Sigmoid colon (tissue), 7 donors: ENCODE data around the gene EBF4. TPM values are rescaled to one million over a fixed set of nuclear protein-coding genes. Genes with fewer than 3 reads are reported as not detected.

ENCODE experiments used
- DNase-seq: peaks from one replicate; pipeline ENCODE4 v3.0.0-alpha.2; 2019
- H3K27ac ChIP-seq, 4 donors: fragments of 200-600 bp; sonication (generic); one replicate each; pipeline ENCODE4 v1.5.1; 2016 to 2019; ENCODE audit warnings: mild to moderate bottlenecking in 1 of 4
- H3K27me3 ChIP-seq, 3 donors: fragments of 200-600 bp; sonication (generic); one replicate each; pipeline ENCODE4 v1.5.1; 2019; ENCODE audit warnings: mild to moderate bottlenecking in 1 of 3
- H3K36me3 ChIP-seq, 4 donors: fragments of 200-600 bp; sonication (generic); one replicate each; pipeline ENCODE4 v1.5.1; 2016 to 2019
- H3K4me1 ChIP-seq, 4 donors: fragments of 200-600 bp; sonication (generic); one replicate each; pipeline ENCODE4 v1.5.1; 2017 to 2019
- H3K4me3 ChIP-seq, 4 donors: fragments of 200-600 bp; sonication (generic); one replicate each; pipeline ENCODE4 v1.5.1; 2017 to 2019; ENCODE audit warnings: mild to moderate bottlenecking in 2 of 4, moderate library complexity in 1 of 4
- H3K9me3 ChIP-seq, 4 donors: fragments of 200-600 bp in 3 of 4; sonication (generic) in 3 of 4; one replicate each; pipeline versions ENCODE4 v1.5.1 to v1.6.1; 2013 to 2019
- EP300 ChIP-seq, 4 donors: sonication (generic); formaldehyde crosslinking; IDR thresholded peaks; one replicate each; pipeline ENCODE4 v1.6.1; 2017; ENCODE audit warnings: antibody characterized with exemption in 4 of 4
- POLR2A ChIP-seq, 2 donors: fragments of 450-650 bp; IDR thresholded peaks; one replicate each; pipeline ENCODE4 v1.6.1; 2016; ENCODE audit warnings: antibody characterized with exemption in 2 of 2, mild to moderate bottlenecking in 2 of 2, moderate library complexity in 2 of 2
- POLR2AphosphoS5 ChIP-seq, 4 donors: sonication (generic); formaldehyde crosslinking; IDR thresholded peaks; one replicate each; pipeline ENCODE4 v1.6.1; 2017; ENCODE audit warnings: antibody characterized with exemption in 4 of 4
- WGBS, 2 donors: extraction: QIAGEN DNeasy Blood & Tissue Kit; methylation state at CpG; one replicate each; pipeline ENCODE4 v1.1.7; 2013; 5-methylcytosine and 5-hydroxymethylcytosine counted together
- intact Hi-C: fragments of 100-400 bp; cut with DNase I; formaldehyde crosslinking; loops from one replicate; pipeline ENCODE4 v1.15.1; 2023
- polyA plus RNA-seq, 3 donors: library from polyadenylated mRNA; stranded (reverse); fragments of 200-250 nt; gene quantifications; one replicate each; pipeline ENCODE4 v1.2.3, GENCODE V29; 2013
- total RNA-seq, 4 donors: library from RNA; depleted of rRNA; stranded (reverse); fragments of >200 nt; gene quantifications; one replicate each; pipeline ENCODE4 v1.1.0, GENCODE V29; 2016
- TF ChIP-seq, protein P1 (sequence below), 4 experiments: fragments of 450-650 bp in 3 of 4; fragments of 200-600 bp in 1 of 4; IDR thresholded peaks; one replicate each; pipeline ENCODE4 v1.5.1; 2016 to 2019; ENCODE audit warnings: antibody characterized with exemption in 4 of 4, mild to moderate bottlenecking in 3 of 4, moderate library complexity in 2 of 4
- donor health status: healthy with polysubstance abuse.
- donor health status: Bipolar disorder and iron deficiency.
- donor health status: healthy.

Gene EBF4
- total and polyA plus RNA-seq, 7 donors, result 1.2 to 37.5 (median 14.8) TPM

DNA sequence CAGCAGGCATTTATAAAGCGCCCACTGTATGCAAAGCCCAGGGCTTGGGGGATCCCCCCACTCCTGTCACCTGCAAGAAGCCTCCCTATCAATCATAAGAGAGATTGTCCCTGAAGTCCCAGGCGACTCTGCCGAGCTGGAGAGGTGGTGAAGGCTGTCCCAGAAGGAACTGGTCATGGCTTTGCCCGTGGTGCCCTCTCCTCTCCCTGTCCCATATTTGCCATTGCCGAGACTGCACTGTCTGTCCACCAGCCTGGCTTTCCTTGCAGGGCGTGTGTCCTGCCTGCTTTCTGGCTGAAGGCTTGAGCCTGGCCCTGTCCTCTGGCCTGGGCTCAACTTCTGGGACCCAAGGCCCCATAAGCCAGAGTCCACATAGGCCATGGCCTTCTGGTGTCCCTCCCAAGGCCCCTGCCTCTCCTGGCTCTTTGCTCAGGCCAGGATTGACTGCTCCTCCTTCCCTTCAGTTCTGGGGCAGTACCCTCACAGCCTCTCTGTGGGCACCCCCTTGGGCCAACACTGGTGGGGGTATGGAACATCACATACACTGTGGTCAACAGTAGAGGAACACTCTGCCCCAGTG, 61.0 kb downstream of the EBF4 start:
- 70 to 85% methylated on average over 6 of the region's 6 CpGs for WGBS, 2 donors
- Histone ChIP-seq H3K27ac (no peak overlapping the region), H3K4me3 (no peak overlapping the region), H3K9me3 (no peaks in the 10 kb centered on the region), H3K36me3 (peaks cover 0 to 4% (median 0%) of the 10 kb centered on the region in 4 donors), H3K27me3 (peaks cover 3 to 57% (median 40%) of the 10 kb centered on the region in 3 donors), H3K4me1 (peaks cover 0 to 37% (median 31%) of the 10 kb centered on the region in 4 donors)
- no peak for TF ChIP-seq EP300 (IDR thresholded peaks at IDR 0.05)
- no peak for TF ChIP-seq POLR2AphosphoS5 (IDR thresholded peaks at IDR 0.05)
- TF ChIP-seq, protein P1, sequence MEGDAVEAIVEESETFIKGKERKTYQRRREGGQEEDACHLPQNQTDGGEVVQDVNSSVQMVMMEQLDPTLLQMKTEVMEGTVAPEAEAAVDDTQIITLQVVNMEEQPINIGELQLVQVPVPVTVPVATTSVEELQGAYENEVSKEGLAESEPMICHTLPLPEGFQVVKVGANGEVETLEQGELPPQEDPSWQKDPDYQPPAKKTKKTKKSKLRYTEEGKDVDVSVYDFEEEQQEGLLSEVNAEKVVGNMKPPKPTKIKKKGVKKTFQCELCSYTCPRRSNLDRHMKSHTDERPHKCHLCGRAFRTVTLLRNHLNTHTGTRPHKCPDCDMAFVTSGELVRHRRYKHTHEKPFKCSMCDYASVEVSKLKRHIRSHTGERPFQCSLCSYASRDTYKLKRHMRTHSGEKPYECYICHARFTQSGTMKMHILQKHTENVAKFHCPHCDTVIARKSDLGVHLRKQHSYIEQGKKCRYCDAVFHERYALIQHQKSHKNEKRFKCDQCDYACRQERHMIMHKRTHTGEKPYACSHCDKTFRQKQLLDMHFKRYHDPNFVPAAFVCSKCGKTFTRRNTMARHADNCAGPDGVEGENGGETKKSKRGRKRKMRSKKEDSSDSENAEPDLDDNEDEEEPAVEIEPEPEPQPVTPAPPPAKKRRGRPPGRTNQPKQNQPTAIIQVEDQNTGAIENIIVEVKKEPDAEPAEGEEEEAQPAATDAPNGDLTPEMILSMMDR (IDR thresholded peaks at IDR 0.05), result no peak
- no peak for TF ChIP-seq POLR2A (IDR thresholded peaks at IDR 0.05)
- intact Hi-C loops, result loop anchor here (5.0 kb wide), 3 partner anchors 61 to 249 kb away; partner anchors contain the start of gene EBF4
- peak; percentile 56 for DNase-seq

GRCh38 chr20:2754424-2754823, 61.8 kb downstream of the EBF4 start:
- no peaks in the 10 kb centered on the region for H3K9me3 ChIP-seq
- intact Hi-C loops, result loop anchor here (5.0 kb wide), 3 partner anchors 62 to 248 kb away; partner anchors contain the start of gene EBF4
- WGBS, 2 donors, result 80 to 82% methylated on average over 2 of the region's 2 CpGs
- no peak overlapping the region for H3K4me3 ChIP-seq
- H3K36me3 ChIP-seq, result peaks cover 0 to 4% (median 0%) of the 10 kb centered on the region in 4 donors
- H3K27ac ChIP-seq, result no peak overlapping the region
- H3K27me3 ChIP-seq, result peaks cover 3 to 57% (median 40%) of the 10 kb centered on the region in 3 donors
- peak; percentile 35 for DNase-seq
- no peak for TF ChIP-seq POLR2AphosphoS5 (IDR thresholded peaks at IDR 0.05)
- TF ChIP-seq POLR2A (IDR thresholded peaks at IDR 0.05), result no peak
- TF ChIP-seq EP300 (IDR thresholded peaks at IDR 0.05), result no peak
- H3K4me1 ChIP-seq, result peaks cover 0 to 37% (median 31%) of the 10 kb centered on the region in 4 donors

DNA sequence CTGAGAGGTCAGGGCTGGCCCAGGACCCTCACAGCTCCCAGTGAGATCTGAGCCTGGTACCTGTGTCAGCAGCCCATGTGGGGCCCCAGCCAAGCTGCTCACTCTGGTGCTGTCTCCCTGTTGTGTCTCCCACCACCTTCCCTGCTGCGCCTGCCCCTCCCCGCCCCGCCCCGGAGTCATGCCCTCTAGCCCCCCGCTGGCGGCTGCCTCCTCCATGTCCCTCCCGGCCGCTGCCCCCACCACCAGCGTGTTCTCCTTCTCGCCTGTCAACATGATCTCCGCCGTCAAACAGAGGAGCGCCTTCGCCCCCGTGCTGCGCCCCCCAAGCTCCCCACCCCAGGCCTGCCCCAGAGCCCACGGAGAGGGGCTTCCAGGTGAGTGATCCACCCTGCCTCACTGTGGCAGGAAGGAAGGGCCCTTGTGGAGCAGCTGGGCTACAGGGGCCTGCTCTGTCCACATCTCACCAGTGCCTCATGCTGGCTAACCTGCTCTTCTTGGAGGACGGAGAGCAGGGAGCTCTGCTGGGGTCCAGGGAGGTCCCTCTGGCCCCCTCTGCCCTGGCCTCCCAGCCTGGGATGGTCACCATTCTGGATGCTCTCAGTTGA, 63.0 kb downstream of the EBF4 start:
- TF ChIP-seq POLR2AphosphoS5 (IDR thresholded peaks at IDR 0.05) (no peak), EP300 (IDR thresholded peaks at IDR 0.05) (no peak), POLR2A (IDR thresholded peaks at IDR 0.05) (no peak)
- TF ChIP-seq, protein P1 (IDR thresholded peaks at IDR 0.05), result no peak
- Histone ChIP-seq H3K27me3 (peaks cover 3 to 55% (median 40%) of the 10 kb centered on the region in 3 donors), H3K4me3 (no peak overlapping the region), H3K9me3 (no peaks in the 10 kb centered on the region), H3K27ac (no peak overlapping the region), H3K36me3 (peaks cover 0 to 4% (median 0%) of the 10 kb centered on the region in 4 donors), H3K4me1 (peaks cover 0 to 31% (median 27%) of the 10 kb centered on the region in 4 donors)
- intact Hi-C loops, result no loop called here
- peak; percentile 44 for DNase-seq
- 70 to 71% methylated on average over 18 of the region's 18 CpGs for WGBS, 2 donors

GRCh38 chr20:2756056-2756611, 63.6 kb downstream of the EBF4 start:
- peak; percentile 52 for DNase-seq
- peaks cover 0 to 4% (median 0%) of the 10 kb centered on the region in 4 donors for H3K36me3 ChIP-seq
- H3K27ac ChIP-seq, result no peak overlapping the region
- H3K4me1 ChIP-seq, result peaks cover 0 to 25% (median 21%) of the 10 kb centered on the region in 4 donors
- WGBS, 2 donors, result 31 to 49% methylated on average over 5 of the region's 5 CpGs
- intact Hi-C loops, result no loop called here
- no peak overlapping the region for H3K4me3 ChIP-seq
- no peaks in the 10 kb centered on the region for H3K9me3 ChIP-seq
- TF ChIP-seq, protein P1 (IDR thresholded peaks at IDR 0.05), result peak in 1 of 4 experiments; percentile 14
- TF ChIP-seq EP300 (IDR thresholded peaks at IDR 0.05) (no peak), POLR2A (IDR thresholded peaks at IDR 0.05) (no peak)
- H3K27me3 ChIP-seq, result peaks cover 3 to 54% (median 40%) of the 10 kb centered on the region in 3 donors

DNA sequence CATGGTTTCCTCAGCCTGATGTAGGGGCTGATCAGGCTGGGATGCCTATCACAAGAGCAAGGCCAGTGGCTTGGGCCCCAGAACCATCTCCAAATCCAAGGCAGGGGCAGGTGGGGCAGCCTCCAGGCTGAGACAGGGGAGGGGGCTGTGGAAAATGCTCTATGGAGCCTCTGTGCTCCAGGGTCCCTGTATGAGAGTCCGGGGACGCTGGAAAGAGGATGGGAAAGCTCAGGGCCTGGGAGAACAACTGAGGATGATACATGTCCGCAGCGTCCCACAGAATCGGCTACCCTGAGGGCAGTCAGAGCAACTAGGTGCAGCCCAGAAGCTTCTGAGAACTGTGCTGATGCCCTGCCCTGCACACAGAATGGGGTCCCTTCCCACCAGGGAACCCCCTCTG, 64.4 kb downstream of the EBF4 start:
- Histone ChIP-seq H3K27ac (no peak overlapping the region), H3K9me3 (no peaks in the 10 kb centered on the region), H3K36me3 (peaks cover 0 to 4% (median 0%) of the 10 kb centered on the region in 4 donors), H3K27me3 (peaks cover 3 to 48% (median 36%) of the 10 kb centered on the region in 3 donors), H3K4me1 (peaks cover 0 to 17% (median 12%) of the 10 kb centered on the region in 4 donors), H3K4me3 (no peak overlapping the region)
- 93 to 95% methylated on average over 5 of the region's 5 CpGs for WGBS, 2 donors
- no peak for DNase-seq
- intact Hi-C loops, result no loop called here
- TF ChIP-seq EP300 (IDR thresholded peaks at IDR 0.05) (no peak), POLR2AphosphoS5 (IDR thresholded peaks at IDR 0.05) (no peak), POLR2A (IDR thresholded peaks at IDR 0.05) (no peak)
- TF ChIP-seq, protein P1 (IDR thresholded peaks at IDR 0.05), result no peak
